GM12875 (cell line): ENCODE measurements around the gene SLC45A3.
"Not testable (repeated sequence)": the region's sequence is repeated elsewhere in the genome, so short reads cannot be mapped to it uniquely, and the experiment has no call there.

Experiments used
- H3K4me3 ChIP-seq: one replicate; pipeline ENCODE4 v1.5.1; 2011; ENCODE audit warnings: low read depth, low read length, control low read depth
- CTCF ChIP-seq: IDR thresholded peaks from 2 replicates; pipeline ENCODE4 v1.5.1; 2011; ENCODE audit warnings: low read depth, mild to moderate bottlenecking, control low read depth, inconsistent platforms, low read length, moderate library complexity, borderline replicate concordance; ENCODE audit not compliant: insufficient read depth

SLC45A3 gene

GRCh38 chr1:205636732-205637131 is 43.6 kb downstream of the SLC45A3 start:
- no peak overlapping the region for H3K4me3 ChIP-seq
- no peak for TF ChIP-seq CTCF

- H3K4me3 ChIP-seq: not testable (repeated sequence)
Observed at GRCh38 chr1:205636138-205636530, 44.2 kb downstream of the SLC45A3 start.

DNA sequence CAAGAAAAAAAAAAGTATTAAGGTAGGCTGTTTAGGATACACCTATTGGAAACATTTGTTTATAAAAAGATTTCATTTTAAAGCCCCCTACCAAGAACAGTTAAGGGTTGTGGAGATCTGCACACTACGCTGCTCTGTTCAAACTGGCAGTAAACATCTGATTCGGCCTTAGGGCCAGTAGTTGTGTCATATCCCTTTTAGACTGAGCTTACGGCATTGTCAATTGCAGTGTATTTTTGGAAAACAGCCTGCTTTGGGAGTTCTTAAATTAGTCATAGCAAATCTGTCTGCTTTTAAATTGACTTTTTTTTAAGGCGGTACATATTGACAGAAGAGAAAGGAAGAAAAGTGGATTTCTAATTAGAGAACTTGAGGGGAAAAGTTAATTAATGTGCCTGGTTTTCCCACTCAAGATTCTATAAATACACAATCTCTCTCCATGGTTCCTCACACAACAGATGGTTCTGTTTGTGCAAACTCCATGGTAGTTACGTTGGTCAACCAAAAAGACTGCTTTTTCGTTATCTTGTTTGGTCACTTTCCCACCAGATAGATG is 46.8 kb downstream of the SLC45A3 start:
- H3K4me3 ChIP-seq: no peak overlapping the region
- TF ChIP-seq CTCF: no peak

- TF ChIP-seq CTCF: no peak
- H3K4me3 ChIP-seq: no peak overlapping the region
Observed at GRCh38 chr1:205632669-205633169, 47.6 kb downstream of the SLC45A3 start.

DNA sequence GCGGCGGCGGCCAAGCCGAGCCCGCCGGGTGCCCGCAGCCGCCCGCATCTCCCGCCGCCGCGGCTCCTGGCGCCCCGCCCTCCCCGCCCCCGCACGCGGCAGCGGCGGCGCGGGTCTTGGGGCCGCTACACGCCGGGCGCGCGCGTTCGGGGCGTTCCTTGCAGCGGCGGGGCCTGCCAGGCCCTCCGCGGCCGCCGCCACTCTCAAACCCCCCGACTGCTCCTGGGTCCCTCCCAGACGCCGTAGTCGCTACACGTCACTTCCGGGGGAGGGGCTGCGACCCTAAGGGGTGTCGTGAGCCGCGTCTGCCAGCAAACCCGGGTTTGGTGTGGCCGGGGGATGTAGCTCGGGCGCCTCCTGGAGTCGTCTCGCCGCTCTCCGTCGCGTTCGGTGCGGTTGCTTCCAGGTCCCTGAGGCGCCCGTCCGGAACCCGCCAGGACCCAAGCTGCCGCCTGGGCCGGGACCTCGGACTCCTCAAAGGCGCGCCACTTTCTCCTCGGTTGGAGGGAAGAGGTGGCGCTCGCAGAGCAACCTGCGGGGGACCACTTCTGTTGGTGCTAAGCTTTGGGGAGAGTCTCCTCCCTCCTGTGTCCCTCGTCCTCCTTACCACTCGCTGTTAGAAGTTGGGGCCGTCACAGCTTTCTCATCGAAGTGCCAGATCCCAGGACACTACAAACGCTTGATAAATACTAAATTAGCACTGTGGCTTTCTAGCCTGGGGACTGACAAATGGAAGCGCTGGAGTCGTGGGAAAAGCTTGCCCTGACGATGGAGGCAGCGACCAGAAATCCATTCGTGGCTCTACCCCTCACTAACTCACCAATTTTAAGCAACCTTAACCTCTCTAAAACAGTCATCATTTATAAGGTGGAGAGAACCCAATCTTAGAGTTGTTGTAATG is 48.3 kb downstream of the SLC45A3 start, which contains the start of gene ELK4:
TSS of gene ELK4 (minus strand) at position 244 of the 901 bp plus-strand sequence. CDS start 8,129 bp downstream, outside the sequence.
- H3K4me3 ChIP-seq: peak within 1 kb of the TSS; percentile 86
- peak; percentile 81 for TF ChIP-seq CTCF

- no peak for TF ChIP-seq CTCF
- H3K4me3 ChIP-seq: peak overlapping the region; percentile 86
Observed at GRCh38 chr1:205631010-205631767, 49.1 kb downstream of the SLC45A3 start.

GRCh38 chr1:205630651-205631009 is 49.7 kb downstream of the SLC45A3 start:
- TF ChIP-seq CTCF: no peak
- H3K4me3 ChIP-seq: peak overlapping the region; percentile 86
